ENCODE data around the gene SLC50A1.

Gene SLC50A1

DNA sequence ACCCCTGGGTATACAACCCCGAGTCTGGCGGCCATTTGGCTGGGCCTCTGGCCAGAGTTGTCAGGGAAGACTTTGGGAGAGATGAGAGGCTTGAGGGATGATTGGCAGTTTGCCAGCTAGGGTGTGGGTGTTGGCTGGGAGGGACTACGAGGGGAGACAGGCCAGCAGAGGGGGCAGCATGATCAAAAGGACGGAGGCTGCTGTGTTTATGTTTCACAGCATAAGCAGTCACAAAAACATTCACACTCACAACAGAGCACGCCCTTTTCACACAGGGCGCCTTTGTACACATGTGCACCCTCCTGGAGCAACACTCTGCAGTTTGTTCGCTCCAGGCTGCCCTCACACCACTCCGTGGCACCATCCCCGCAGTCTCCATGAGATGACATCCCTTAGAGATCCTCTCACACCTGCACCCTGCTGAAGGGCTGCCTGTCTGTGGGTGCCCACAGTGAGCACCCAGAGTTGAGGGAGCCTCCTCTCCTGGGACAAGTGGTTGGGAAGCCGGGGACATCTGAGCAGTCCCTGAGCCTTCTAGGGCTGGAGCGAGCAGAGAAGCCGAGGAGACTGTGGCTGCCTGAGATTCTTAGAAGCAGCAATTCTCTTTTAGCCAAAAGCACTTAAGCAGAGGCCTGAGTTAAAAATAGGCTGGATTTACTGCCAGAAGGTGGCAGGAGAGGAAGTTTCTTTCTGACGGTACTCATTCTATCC, 41.6 kb upstream of the SLC50A1 start:
- no peak for DNase-seq (ENCODE audit: low read depth)
- TF ChIP-seq, protein P1, sequence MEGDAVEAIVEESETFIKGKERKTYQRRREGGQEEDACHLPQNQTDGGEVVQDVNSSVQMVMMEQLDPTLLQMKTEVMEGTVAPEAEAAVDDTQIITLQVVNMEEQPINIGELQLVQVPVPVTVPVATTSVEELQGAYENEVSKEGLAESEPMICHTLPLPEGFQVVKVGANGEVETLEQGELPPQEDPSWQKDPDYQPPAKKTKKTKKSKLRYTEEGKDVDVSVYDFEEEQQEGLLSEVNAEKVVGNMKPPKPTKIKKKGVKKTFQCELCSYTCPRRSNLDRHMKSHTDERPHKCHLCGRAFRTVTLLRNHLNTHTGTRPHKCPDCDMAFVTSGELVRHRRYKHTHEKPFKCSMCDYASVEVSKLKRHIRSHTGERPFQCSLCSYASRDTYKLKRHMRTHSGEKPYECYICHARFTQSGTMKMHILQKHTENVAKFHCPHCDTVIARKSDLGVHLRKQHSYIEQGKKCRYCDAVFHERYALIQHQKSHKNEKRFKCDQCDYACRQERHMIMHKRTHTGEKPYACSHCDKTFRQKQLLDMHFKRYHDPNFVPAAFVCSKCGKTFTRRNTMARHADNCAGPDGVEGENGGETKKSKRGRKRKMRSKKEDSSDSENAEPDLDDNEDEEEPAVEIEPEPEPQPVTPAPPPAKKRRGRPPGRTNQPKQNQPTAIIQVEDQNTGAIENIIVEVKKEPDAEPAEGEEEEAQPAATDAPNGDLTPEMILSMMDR (conservative IDR thresholded peaks at IDR 0.05; ENCODE audit: low read depth, low read length): peak; percentile 56

DNA sequence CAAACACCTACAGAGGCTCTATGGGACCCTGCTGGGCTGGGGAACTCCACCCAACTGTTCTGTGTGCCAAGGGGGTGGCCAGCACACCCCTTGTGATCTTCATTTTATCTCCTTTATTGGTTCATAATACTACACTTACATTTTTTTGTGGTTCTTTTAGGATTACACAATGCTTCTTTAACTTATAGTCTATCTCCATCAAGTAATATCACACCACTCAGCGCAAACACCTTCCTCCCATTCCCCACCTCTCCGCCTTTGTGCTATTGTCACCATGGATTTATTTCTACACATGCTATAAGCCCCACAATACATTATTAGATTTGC, 41.1 kb upstream of the SLC50A1 start:
- no peak for DNase-seq (ENCODE audit: low read depth)
- no peak overlapping the region for H3K4me3 ChIP-seq (ENCODE audit: low read length)
- TF ChIP-seq, protein P1 (conservative IDR thresholded peaks at IDR 0.05; ENCODE audit: low read depth, low read length): no peak

More for the DNA sequence above, 41.6 kb upstream of the SLC50A1 start:
- H3K4me3 ChIP-seq (ENCODE audit: low read length): no peak overlapping the region

DNA sequence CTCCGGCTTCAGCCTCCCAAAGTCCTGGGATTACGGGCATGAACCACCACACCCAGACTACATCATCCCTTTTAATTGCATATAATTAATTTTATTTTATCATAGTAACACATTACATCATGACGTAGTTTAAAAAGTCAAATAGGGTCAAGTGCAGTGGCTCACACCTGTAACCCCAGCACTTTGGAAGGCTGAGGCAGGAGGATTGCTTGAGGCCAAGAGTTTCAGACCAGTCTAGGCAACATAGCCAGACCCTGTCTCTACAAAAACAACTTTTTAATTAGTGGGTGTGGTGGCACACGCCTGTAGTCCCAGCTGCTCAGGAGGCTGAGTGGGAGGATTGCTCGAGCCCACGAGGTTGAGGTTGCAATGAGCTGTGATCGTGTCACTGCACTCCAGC, 36.3 kb upstream of the SLC50A1 start:
- TF ChIP-seq, protein P1 (conservative IDR thresholded peaks at IDR 0.05; ENCODE audit: low read depth, low read length): no peak
- DNase-seq (ENCODE audit: low read depth): no peak
- no peak overlapping the region for H3K4me3 ChIP-seq (ENCODE audit: low read length)

DNA sequence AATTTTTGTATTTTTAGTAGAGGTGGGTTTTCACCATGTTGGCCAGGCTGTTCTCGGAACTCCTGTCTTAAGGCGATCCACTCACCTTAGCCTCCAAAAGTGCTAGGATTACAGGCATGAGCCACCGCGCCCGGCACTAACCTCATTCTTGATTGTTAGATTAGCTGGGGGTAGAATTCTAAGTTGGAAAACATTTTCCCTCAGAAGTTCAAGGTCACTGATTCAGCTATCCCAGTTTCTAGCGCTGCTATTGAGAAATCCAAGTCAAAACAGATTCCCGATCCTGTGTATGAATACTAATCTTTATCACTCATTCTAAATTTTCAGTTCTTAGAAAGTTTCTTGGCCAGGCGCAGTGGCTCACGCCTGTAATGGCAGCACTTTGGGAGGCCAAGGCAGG, 32.3 kb upstream of the SLC50A1 start:
- H3K4me3 ChIP-seq (ENCODE audit: low read length): no peak overlapping the region
- TF ChIP-seq, protein P1 (conservative IDR thresholded peaks at IDR 0.05; ENCODE audit: low read depth, low read length): no peak
- no peak for DNase-seq (ENCODE audit: low read depth)

- TF ChIP-seq, protein P1 (conservative IDR thresholded peaks at IDR 0.05; ENCODE audit: low read depth, low read length): no peak
- DNase-seq (ENCODE audit: low read depth): no peak
- no peak overlapping the region for H3K4me3 ChIP-seq (ENCODE audit: low read length)
Observed at GRCh38 chr1:155104605-155105534, 30.8 kb upstream of the SLC50A1 start.

- TF ChIP-seq, protein P1 (conservative IDR thresholded peaks at IDR 0.05; ENCODE audit: low read depth, low read length): no peak
- no peak for DNase-seq (ENCODE audit: low read depth)
- no peak overlapping the region for H3K4me3 ChIP-seq (ENCODE audit: low read length)
Observed at GRCh38 chr1:155105604-155106011, 30.0 kb upstream of the SLC50A1 start.

All from retinal pigment epithelial cell (primary cell).